ENCODE measurements around the gene C3orf52. TPM values are rescaled to one million over a fixed set of nuclear protein-coding genes. Genes with fewer than 3 reads are reported as not detected.

The C3orf52 gene
- total and polyA plus RNA-seq, 2 experiments from 2014 or later = 9.3 to 20.7 TPM

GRCh38 chr3:112149136-112149535, 62.9 kb downstream of the C3orf52 start:
- WGBS (ENCODE audit: low lambda C conversion rate, missing lambda C conversion rate) = 95% methylated on average over 1 of the region's 1 CpG
- no peaks in the 10 kb centered on the region for H3K36me3 ChIP-seq (replicated peaks; ENCODE audit: insufficient read depth, low read depth)

GRCh38 chr3:112167758-112168157, 81.6 kb downstream of the C3orf52 start:
- Histone ChIP-seq H3K4me2 (no peak overlapping the region), H3K27ac (no peak overlapping the region), H3K9me3 (ENCODE audit: low read depth) (no peaks in the 10 kb centered on the region), H3K4me1 (ENCODE audit: insufficient read depth) (no peaks in the 10 kb centered on the region), H3K36me3 (replicated peaks; ENCODE audit: insufficient read depth, low read depth) (no peaks in the 10 kb centered on the region), H2AFZ (no peak overlapping the region), H3K4me3 (no peak overlapping the region), H3K79me2 (no peaks in the 10 kb centered on the region), H4K20me1 (ENCODE audit: insufficient read depth, poor library complexity, severe bottlenecking) (no peaks in the 10 kb centered on the region), H3K9me2 (replicated peaks; ENCODE audit: insufficient read depth) (no peaks in the 10 kb centered on the region), H3K27me3 (no peaks in the 10 kb centered on the region)
- DNase-seq (ENCODE audit: low spot score) = no peak
- TF ChIP-seq EZH2 (IDR thresholded peaks at IDR 0.05; ENCODE audit: borderline replicate concordance) (no peak), EZH2phosphoT487 (IDR thresholded peaks at IDR 0.05; ENCODE audit: low read depth, severe bottlenecking, unreplicated experiment) (no peak)
- TF ChIP-seq, protein P1, sequence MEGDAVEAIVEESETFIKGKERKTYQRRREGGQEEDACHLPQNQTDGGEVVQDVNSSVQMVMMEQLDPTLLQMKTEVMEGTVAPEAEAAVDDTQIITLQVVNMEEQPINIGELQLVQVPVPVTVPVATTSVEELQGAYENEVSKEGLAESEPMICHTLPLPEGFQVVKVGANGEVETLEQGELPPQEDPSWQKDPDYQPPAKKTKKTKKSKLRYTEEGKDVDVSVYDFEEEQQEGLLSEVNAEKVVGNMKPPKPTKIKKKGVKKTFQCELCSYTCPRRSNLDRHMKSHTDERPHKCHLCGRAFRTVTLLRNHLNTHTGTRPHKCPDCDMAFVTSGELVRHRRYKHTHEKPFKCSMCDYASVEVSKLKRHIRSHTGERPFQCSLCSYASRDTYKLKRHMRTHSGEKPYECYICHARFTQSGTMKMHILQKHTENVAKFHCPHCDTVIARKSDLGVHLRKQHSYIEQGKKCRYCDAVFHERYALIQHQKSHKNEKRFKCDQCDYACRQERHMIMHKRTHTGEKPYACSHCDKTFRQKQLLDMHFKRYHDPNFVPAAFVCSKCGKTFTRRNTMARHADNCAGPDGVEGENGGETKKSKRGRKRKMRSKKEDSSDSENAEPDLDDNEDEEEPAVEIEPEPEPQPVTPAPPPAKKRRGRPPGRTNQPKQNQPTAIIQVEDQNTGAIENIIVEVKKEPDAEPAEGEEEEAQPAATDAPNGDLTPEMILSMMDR (IDR thresholded peaks at IDR 0.05; ENCODE audit: poor library complexity) = no peak
- WGBS (ENCODE audit: low lambda C conversion rate, missing lambda C conversion rate) = 94% methylated on average over 2 of the region's 2 CpGs

More at GRCh38 chr3:112149136-112149535, 62.9 kb downstream of the C3orf52 start:
- no peaks in the 10 kb centered on the region for H4K20me1 ChIP-seq (ENCODE audit: insufficient read depth, poor library complexity, severe bottlenecking)
- TF ChIP-seq EZH2phosphoT487 (IDR thresholded peaks at IDR 0.05; ENCODE audit: low read depth, severe bottlenecking, unreplicated experiment) (no peak), EZH2 (IDR thresholded peaks at IDR 0.05; ENCODE audit: borderline replicate concordance) (no peak)
- TF ChIP-seq, protein P1 (IDR thresholded peaks at IDR 0.05; ENCODE audit: poor library complexity) = no peak
- H3K9me2 ChIP-seq (replicated peaks; ENCODE audit: insufficient read depth) = no peaks in the 10 kb centered on the region
- H3K9me3 ChIP-seq (ENCODE audit: low read depth) = no peaks in the 10 kb centered on the region
- no peak overlapping the region for H2AFZ ChIP-seq
- no peak for DNase-seq (ENCODE audit: low spot score)
- no peaks in the 10 kb centered on the region for H3K27me3 ChIP-seq
- H3K4me3 ChIP-seq = no peak overlapping the region
- no peak overlapping the region for H3K27ac ChIP-seq
- no peak overlapping the region for H3K4me2 ChIP-seq
- H3K4me1 ChIP-seq (ENCODE audit: insufficient read depth) = no peaks in the 10 kb centered on the region
- H3K79me2 ChIP-seq = no peaks in the 10 kb centered on the region

MicroRNAs encoded within 50 kb of the gene (microRNA counts, 767-probe panel; counts per million panel counts)
- microRNA hsa-miR-567 = not detected

Small RNAs within 50 kb of the gene (microRNA-seq; reads per million reads assigned to microRNA genes)
- gene MIR567 = not detected

Small RNAs within 50 kb of the gene (small RNA-seq; reads per million reads assigned to genes)
- gene MIR567 = not detected

Other genes starting within 250 kb of the C3orf52 start
- gene PHLDB2, start 227.1 kb upstream of the C3orf52 start, total RNA-seq = 52.0 and 52.7 TPM in 2 replicates
- 43.0 and 49.0 TPM in 2 replicates for gene PHLDB2, start 227.1 kb upstream of the C3orf52 start, polyA plus RNA-seq
- gene ABHD10, start 107.4 kb upstream of the C3orf52 start, total RNA-seq = 34.2 and 36.2 TPM in 2 replicates
- gene ABHD10, start 107.4 kb upstream of the C3orf52 start, polyA plus RNA-seq = 18.0 and 25.6 TPM in 2 replicates
- 1.9 and 2.1 TPM in 2 replicates for gene TAGLN3, start 87.5 kb upstream of the C3orf52 start, total RNA-seq
- gene TAGLN3, start 87.5 kb upstream of the C3orf52 start, polyA plus RNA-seq = 0.51 and 1.9 TPM in 2 replicates
- gene TMPRSS7, start 51.7 kb upstream of the C3orf52 start, total RNA-seq = 0.24 TPM in 1 of 2 replicates, not detected in the other
- gene TMPRSS7, start 51.7 kb upstream of the C3orf52 start, polyA plus RNA-seq = 0.06 TPM in 1 of 2 replicates, not detected in the other
- not detected in 2 replicates for gene GCSAM, start 46.9 kb downstream of the C3orf52 start, total RNA-seq
- gene GCSAM, start 46.9 kb downstream of the C3orf52 start, polyA plus RNA-seq = 0.66 and 1.3 TPM in 2 replicates
- gene SLC9C1, start 207.8 kb downstream of the C3orf52 start, total RNA-seq = 0.03 and 0.72 TPM in 2 replicates
- gene SLC9C1, start 207.8 kb downstream of the C3orf52 start, polyA plus RNA-seq = 0.30 TPM in 1 of 2 replicates, not detected in the other
- gene CD200, start 246.8 kb downstream of the C3orf52 start, total RNA-seq = 6.7 and 12.6 TPM in 2 replicates
- gene CD200, start 246.8 kb downstream of the C3orf52 start, polyA plus RNA-seq = 14.2 and 16.8 TPM in 2 replicates